ENCODE data around the gene SUN2.
"Not testable (repeated sequence)": the region's sequence is repeated elsewhere in the genome, so short reads cannot be mapped to it uniquely, and the experiment has no call there.

The SUN2 gene

GRCh38 chr22:38755911-38756532 lies at the start of gene SUN2:
TSS of gene SUN2 (minus strand) at chr22:38755998. CDS start at chr22:38752628, 3,370 bp downstream.
- peak; percentile 95 for DNase-seq

GRCh38 chr22:38805041-38805593 lies 49.3 kb upstream of the SUN2 start:
- not testable (repeated sequence) for DNase-seq

GRCh38 chr22:38802671-38803121 lies 46.9 kb upstream of the SUN2 start:
- no peak for DNase-seq

GRCh38 chr22:38799265-38800002 lies 43.6 kb upstream of the SUN2 start:
- DNase-seq: no peak

- no peak for DNase-seq
Measured at GRCh38 chr22:38798496-38798895, 42.7 kb upstream of the SUN2 start.

- no peak for DNase-seq
Measured at GRCh38 chr22:38796262-38796957, 40.6 kb upstream of the SUN2 start.

- DNase-seq: no peak
Measured at GRCh38 chr22:38795569-38795968, 39.8 kb upstream of the SUN2 start.

GRCh38 chr22:38793721-38794466 lies 38.1 kb upstream of the SUN2 start, which contains the start of gene DNAL4:
TSS of gene DNAL4 (minus strand) at chr22:38794143. CDS start at chr22:38782731, 11,412 bp downstream.
- DNase-seq: peak; percentile 93

GRCh38 chr22:38793317-38793716 lies 37.5 kb upstream of the SUN2 start:
- no peak for DNase-seq

GRCh38 chr22:38792833-38793232 lies 37.0 kb upstream of the SUN2 start:
- peak; percentile 38 for DNase-seq

- DNase-seq: no peak
Measured at GRCh38 chr22:38789606-38790005, 33.8 kb upstream of the SUN2 start.

- no peak for DNase-seq
Measured at GRCh38 chr22:38788846-38789245, 33.0 kb upstream of the SUN2 start.

- DNase-seq: no peak
Measured at GRCh38 chr22:38788021-38788816, 32.4 kb upstream of the SUN2 start.

GRCh38 chr22:38786631-38787030 lies 30.8 kb upstream of the SUN2 start:
- DNase-seq: no peak

- DNase-seq: no peak
Measured at GRCh38 chr22:38784856-38785255, 29.1 kb upstream of the SUN2 start.

- no peak for DNase-seq
Measured at GRCh38 chr22:38784035-38784434, 28.2 kb upstream of the SUN2 start.

- no peak for DNase-seq
Measured at GRCh38 chr22:38783095-38783615, 27.4 kb upstream of the SUN2 start.

- DNase-seq: no peak
Measured at GRCh38 chr22:38782402-38783094, 26.8 kb upstream of the SUN2 start.

GRCh38 chr22:38781033-38781432 lies 25.2 kb upstream of the SUN2 start:
- no peak for DNase-seq

- DNase-seq: no peak
Measured at GRCh38 chr22:38777087-38777671, 21.4 kb upstream of the SUN2 start.

- no peak for DNase-seq
Measured at GRCh38 chr22:38776086-38776485, 20.3 kb upstream of the SUN2 start.
